RWPE1 (cell line): ENCODE measurements around the gene C6orf141.

Source experiments
- CTCF ChIA-PET: fragments of 350-600 bp; sonication (Branson Sonifier 250); formaldehyde crosslinking; extraction: SDS; loops from one replicate; lab custom pipeline; 2021; lab: Yijun Ruan, JAX
- POLR2A ChIA-PET: fragments of 400-600 bp; formaldehyde crosslinking; extraction: SDS; loops from one replicate; lab custom pipeline; 2020; ENCODE audit warnings: antibody characterized with exemption; ENCODE audit not compliant: low non-redundant PET; lab: Yijun Ruan, JAX
- DNase-seq: peaks from one replicate; pipeline ENCODE4 v3.0.0; 2012; ENCODE audit warnings: low spot score
- H3K27ac ChIP-seq: fragments of 450-650 bp; 2 replicates; pipeline ENCODE4 v1.5.1; 2017
- CTCF ChIP-seq: fragments of 450-650 bp; conservative IDR thresholded peaks from 2 replicates; pipeline ENCODE4 v1.5.1; 2017; ENCODE audit warnings: low read depth, mild to moderate bottlenecking

Gene C6orf141

DNA sequence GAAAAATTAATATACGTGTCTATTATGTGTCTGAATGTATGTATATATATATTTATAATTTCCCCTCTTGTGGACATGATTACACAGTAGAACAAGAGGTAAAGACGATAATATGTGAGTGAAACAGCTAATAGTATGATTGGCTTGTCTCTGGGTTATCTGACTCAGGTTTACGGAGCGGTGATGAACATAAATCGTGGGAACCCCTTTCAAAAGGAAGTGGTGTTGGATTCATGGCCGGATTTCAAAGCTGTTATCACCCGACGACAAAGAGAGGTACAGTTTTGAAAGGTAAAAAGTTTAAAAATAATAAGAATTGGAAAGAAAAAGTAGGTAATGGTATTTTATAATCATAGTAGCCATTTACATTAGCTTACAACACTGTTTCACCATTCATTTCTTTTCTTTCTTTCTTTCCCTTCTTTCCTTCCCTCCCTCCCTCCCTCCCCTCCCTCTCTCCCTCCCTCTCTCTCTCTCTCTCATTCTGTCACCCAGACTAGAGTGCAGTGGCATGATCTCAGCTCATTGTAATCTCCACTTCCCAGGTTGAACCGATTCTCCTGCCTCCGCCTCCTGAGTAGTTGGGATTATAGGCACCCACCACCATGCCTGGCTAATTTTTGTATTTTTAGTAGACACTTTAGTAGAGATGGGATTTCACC lies 34.9 kb upstream of the C6orf141 start:
- peak; percentile 34 for DNase-seq
- ChIA-PET CTCF (interaction anchor here (1.0 kb wide), 1 partner anchor 17 kb away, joined by 4 read pairs; no protein-coding TSS in a partner anchor), POLR2A (no interaction called here)
- H3K27ac ChIP-seq, result no peak overlapping the region
- no peak for TF ChIP-seq CTCF

DNA sequence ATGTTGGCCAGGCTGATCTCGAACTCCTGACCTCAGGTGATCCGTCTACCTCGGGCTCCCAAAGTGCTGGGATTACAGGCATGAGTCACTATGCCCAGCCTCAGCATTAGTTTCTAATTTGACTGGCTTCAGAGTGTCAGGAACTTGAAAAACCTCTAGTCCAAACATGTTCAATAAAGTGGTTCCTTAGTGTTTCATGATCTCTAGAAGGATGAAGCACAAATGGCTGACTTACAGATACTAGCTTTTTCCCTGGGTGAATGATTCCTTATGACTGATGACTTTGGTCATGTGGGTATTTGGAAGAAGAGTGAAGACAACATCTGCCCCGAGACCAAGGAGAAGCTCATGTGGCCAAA lies 34.3 kb upstream of the C6orf141 start:
- ChIA-PET POLR2A (no interaction called here), CTCF (interaction anchor here (1.0 kb wide), 1 partner anchor 16 kb away, joined by 4 read pairs; no protein-coding TSS in a partner anchor)
- H3K27ac ChIP-seq, result no peak overlapping the region
- DNase-seq, result peak; percentile 15
- TF ChIP-seq CTCF, result no peak

- CTCF ChIA-PET, result interaction anchor here (0.6 kb wide), 1 partner anchor 212 kb away, joined by 3 read pairs; no protein-coding TSS in a partner anchor
- no peak for DNase-seq
- no peak overlapping the region for H3K27ac ChIP-seq
- TF ChIP-seq CTCF, result no peak
- POLR2A ChIA-PET, result no interaction called here
These were observed 32.5 kb upstream of the C6orf141 start for GRCh38 chr6:49517919-49518318.

DNA sequence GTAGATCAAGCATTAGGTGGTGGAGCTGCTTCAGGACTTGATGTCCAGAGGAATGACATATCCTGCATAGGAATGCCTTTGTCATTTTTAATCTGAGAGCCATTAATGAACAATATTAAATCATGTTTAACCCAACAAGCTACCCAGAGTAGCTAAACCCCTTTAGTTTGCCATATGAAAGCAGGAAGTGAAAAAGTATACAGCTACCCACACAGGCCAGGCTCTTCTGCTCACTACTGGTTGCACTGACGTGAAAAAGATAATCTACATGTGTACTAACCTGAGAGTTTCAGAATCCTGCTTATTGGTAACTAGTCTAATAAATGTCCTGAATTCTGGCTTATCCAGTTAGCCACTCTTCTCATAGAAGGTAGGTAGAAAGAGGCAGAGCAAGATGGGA lies 30.8 kb upstream of the C6orf141 start:
- TF ChIP-seq CTCF, result no peak
- ChIA-PET CTCF (interaction anchor here (1.5 kb wide), 1 partner anchor 87 kb away, joined by 5 read pairs; no protein-coding TSS in a partner anchor), POLR2A (no interaction called here)
- DNase-seq, result no peak
- H3K27ac ChIP-seq, result no peak overlapping the region

- TF ChIP-seq CTCF, result no peak
- ChIA-PET POLR2A (no interaction called here), CTCF (interaction anchor here (1.0 kb wide), 1 partner anchor 9 kb away, joined by 3 read pairs; no protein-coding TSS in a partner anchor)
- no peak for DNase-seq
- no peak overlapping the region for H3K27ac ChIP-seq
These were observed 27.5 kb upstream of the C6orf141 start for GRCh38 chr6:49522710-49523593.

GRCh38 chr6:49523901-49524300 lies 26.6 kb upstream of the C6orf141 start:
- ChIA-PET POLR2A (no interaction called here), CTCF (interaction anchor here (1.0 kb wide), 1 partner anchor 8 kb away, joined by 3 read pairs; no protein-coding TSS in a partner anchor)
- H3K27ac ChIP-seq, result no peak overlapping the region
- TF ChIP-seq CTCF, result no peak
- DNase-seq, result no peak
